Bronchial epithelial cell (primary cell): ENCODE results near the gene BRPF1. TPM values are rescaled to one million over a fixed set of nuclear protein-coding genes. Genes with fewer than 3 reads are reported as not detected.
A peak's percentile ranks its signal among the peaks of the same experiment; 100 is the strongest.

Experiments used
- DNase-seq: peaks from one replicate; pipeline ENCODE4 v3.0.0-alpha.2; 2010; ENCODE audit warnings: low read depth
- FAIRE-seq: peaks from 2 replicates; lab custom pipeline; 2011; peaks lifted over from hg19 to GRCh38; lab: Jason Lieb, UNC
- H3K27me3 ChIP-seq: 2 replicates; pipeline ENCODE4 v1.5.1; 2011; ENCODE audit warnings: low read length; ENCODE audit not compliant: control insufficient read depth, insufficient read depth
- H3K36me3 ChIP-seq: 2 replicates; pipeline ENCODE4 v1.5.1; 2011; ENCODE audit warnings: low read length; ENCODE audit not compliant: control insufficient read depth, insufficient read depth
- H3K4me3 ChIP-seq: 2 replicates; pipeline ENCODE4 v1.5.1; 2011; ENCODE audit warnings: mild to moderate bottlenecking, low read depth, low read length, control low read depth
- total RNA-seq: library from RNA; depleted of rRNA; stranded (reverse); fragments of >200 nt; gene quantifications from 2 replicates; pipeline ENCODE4 v1.2.1, GENCODE V29; 2014
- TF ChIP-seq, protein P1 (sequence below): IDR thresholded peaks from 2 replicates; pipeline ENCODE4 v1.5.1; 2011; ENCODE audit warnings: mild to moderate bottlenecking, moderate library complexity, low read length, control low read depth, inconsistent platforms; ENCODE audit not compliant: insufficient read depth, severe bottlenecking

Gene BRPF1
- total RNA-seq, 1 donor from 2014 or later = 14.0 TPM

DNA sequence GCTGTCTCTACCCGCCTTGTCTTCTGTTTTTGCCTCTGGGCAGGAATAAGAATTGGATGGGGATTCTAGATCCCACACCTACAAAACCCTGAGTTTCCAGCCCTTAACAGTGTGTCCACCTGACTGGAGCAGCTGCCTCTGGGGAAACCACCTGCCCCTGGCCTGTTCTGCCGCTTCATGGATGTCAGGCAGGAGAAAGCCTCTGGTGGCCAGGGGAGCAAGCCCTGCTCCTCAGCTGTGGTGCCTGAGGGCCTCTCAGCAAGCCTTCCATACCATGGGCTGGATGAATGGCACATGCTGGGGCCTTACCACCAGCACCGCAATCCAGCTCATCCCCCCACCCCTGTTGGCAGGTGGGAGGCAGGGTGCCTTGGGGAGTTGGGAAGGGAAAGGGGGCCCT, 33.2 kb upstream of the BRPF1 start:
- H3K36me3 ChIP-seq = peaks cover 10% of the 10 kb centered on the region
- TF ChIP-seq, protein P1, sequence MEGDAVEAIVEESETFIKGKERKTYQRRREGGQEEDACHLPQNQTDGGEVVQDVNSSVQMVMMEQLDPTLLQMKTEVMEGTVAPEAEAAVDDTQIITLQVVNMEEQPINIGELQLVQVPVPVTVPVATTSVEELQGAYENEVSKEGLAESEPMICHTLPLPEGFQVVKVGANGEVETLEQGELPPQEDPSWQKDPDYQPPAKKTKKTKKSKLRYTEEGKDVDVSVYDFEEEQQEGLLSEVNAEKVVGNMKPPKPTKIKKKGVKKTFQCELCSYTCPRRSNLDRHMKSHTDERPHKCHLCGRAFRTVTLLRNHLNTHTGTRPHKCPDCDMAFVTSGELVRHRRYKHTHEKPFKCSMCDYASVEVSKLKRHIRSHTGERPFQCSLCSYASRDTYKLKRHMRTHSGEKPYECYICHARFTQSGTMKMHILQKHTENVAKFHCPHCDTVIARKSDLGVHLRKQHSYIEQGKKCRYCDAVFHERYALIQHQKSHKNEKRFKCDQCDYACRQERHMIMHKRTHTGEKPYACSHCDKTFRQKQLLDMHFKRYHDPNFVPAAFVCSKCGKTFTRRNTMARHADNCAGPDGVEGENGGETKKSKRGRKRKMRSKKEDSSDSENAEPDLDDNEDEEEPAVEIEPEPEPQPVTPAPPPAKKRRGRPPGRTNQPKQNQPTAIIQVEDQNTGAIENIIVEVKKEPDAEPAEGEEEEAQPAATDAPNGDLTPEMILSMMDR = no peak

DNA sequence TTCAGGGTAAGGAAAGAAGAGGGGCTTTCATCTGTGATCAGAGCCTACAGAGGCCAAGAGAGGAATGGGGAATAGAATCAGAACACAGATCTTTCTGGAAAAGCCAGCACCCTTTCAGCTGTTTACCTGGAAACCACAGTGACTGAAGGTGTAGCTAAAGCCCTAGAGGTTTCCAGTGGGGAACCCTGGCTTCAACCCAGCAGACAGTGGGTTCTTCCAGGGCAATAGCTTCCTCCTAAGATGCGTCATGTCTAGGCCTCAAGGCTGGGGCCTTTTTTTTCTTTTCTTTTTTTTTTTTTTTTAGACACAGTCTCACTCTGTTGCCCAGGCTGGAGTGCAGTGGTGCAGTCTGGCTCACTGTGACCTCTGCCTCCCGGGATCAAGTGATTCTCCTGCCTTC, 31.0 kb upstream of the BRPF1 start:
- H3K27me3 ChIP-seq = no peaks in the 10 kb centered on the region
- TF ChIP-seq, protein P1 = no peak
- DNase-seq = no peak
- no peak for FAIRE-seq
- H3K4me3 ChIP-seq = no peak overlapping the region
- H3K36me3 ChIP-seq = peaks cover 6% of the 10 kb centered on the region

More for the DNA sequence above, 33.2 kb upstream of the BRPF1 start:
- Histone ChIP-seq H3K27me3 (no peaks in the 10 kb centered on the region), H3K4me3 (no peak overlapping the region)
- no peak for DNase-seq
- FAIRE-seq = no peak

DNA sequence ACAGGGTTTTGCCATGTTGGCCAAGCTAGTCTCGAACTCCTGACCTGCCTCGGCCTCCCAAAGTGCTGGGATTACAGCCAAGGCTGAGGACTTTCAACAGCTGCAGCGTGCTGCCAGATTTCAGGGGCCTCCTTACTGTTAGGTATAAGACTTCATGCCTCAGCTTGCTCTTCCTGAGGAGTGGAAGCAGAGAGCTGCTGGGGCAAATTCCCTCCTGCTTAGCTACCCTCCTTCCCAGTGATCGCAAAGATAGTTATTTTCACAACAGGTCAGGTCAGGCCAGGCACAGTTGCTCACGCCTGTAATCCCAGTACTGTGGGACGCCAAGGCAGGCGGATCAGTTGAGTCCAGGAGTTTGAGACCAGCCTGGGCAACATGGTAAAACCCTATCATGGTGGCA, 30.5 kb upstream of the BRPF1 start:
- Histone ChIP-seq H3K27me3 (no peaks in the 10 kb centered on the region), H3K4me3 (no peak overlapping the region), H3K36me3 (peaks cover 6% of the 10 kb centered on the region)
- DNase-seq (peak; percentile 72), FAIRE-seq (no peak)
- TF ChIP-seq, protein P1 = no peak

DNA sequence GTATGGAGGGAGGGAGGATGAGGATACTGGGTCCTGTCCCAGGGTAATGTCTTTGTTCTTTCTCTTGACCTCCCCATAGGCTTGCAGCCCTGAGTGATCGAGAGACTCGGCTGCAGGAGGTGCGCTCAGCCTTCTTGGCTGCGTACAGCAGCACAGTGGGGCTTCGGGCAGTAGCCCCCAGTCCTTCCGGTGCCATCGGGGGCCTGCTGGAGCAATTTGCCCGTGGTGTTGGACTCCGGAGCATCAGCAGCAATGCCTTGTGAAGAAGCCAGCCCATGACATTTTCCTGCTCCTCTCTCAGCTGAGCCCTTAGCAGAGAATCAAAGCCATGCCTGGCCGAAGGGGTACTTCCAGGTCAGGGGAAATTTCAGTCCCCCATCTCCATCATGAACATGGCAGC, 29.8 kb upstream of the BRPF1 start:
- H3K36me3 ChIP-seq = peaks cover 6% of the 10 kb centered on the region
- no peak overlapping the region for H3K4me3 ChIP-seq
- no peaks in the 10 kb centered on the region for H3K27me3 ChIP-seq
- DNase-seq (no peak), FAIRE-seq (no peak)
- TF ChIP-seq, protein P1 = no peak

DNA sequence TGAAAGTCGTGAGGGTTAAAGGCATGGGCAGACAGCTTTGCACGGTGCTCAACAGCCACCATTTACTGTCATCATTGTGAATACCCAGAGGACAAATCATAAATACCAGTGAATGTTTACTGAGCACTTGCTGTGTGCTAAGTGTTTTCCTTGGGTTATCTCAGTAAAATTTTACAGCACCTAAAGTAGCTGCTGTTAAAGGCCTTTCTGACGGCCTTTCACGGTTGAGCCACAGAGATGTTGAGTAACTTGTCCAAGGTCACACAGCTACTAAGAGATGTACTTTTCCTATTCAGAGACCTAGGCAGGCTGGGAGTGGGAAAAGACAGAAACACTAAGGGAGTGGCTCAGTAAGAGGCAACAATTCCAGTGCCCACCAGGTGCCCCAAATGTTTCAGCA, 28.3 kb upstream of the BRPF1 start:
- Histone ChIP-seq H3K36me3 (peaks cover 4% of the 10 kb centered on the region), H3K27me3 (no peaks in the 10 kb centered on the region), H3K4me3 (no peak overlapping the region)
- no peak for FAIRE-seq
- no peak for DNase-seq
- TF ChIP-seq, protein P1 = no peak

DNA sequence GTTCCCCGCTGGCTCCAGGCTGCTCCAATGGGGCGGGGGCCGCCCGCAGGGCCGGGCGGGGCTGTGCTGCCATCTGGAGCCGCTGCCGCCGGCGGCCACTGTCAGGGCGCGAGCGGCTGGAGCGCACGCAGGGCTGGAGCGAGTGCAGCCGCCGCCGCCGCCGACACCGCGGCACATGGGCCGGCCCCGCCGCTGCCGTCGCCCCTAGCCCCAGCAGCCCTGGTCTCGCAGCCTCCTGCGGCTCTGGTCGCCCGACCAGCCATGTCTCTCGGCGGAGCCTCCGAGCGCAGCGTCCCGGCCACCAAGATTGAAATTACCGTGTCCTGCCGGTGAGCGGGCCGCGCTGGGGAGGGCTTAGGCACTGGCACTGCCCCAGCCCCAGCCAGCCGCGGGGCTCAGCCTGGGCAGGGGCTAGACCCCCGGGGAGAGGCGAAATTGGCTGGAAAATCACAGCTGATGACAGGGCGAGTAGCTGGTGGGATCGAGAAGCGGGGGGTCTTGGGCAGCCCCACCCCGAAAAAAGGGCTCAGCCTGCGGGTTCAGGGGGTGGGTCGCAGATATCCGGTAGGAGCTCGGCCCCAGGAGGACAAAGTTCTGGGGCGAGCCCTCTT, 27.7 kb upstream of the BRPF1 start, which contains the start of gene CPNE9:
TSS of gene CPNE9 (plus strand) at position 98 of the 611 bp plus-strand sequence. CDS start at position 262, 164 bp downstream.
- no peaks in the 10 kb centered on the region for H3K27me3 ChIP-seq
- peak within 1 kb of the TSS; percentile 14 for H3K4me3 ChIP-seq
- H3K36me3 ChIP-seq = peaks cover 2% of the 10 kb centered on the region
- FAIRE-seq = no peak
- no peak for DNase-seq
- TF ChIP-seq, protein P1 = no peak
